IMR-90 (cell line): Measurements from ENCODE around the gene OSBPL2.

Experiments
- CTCF ChIP-seq: conservative IDR thresholded peaks from 2 replicates; pipeline ENCODE4 v1.5.1; 2012; ENCODE audit warnings: mild to moderate bottlenecking, low read depth, low read length, improper control_type of control experiment
- MXI1 ChIP-seq: IDR thresholded peaks from 2 replicates; pipeline ENCODE4 v1.6.1; 2012; ENCODE audit warnings: low read depth, mild to moderate bottlenecking, low read length, moderate library complexity, borderline replicate concordance
- RAD21 ChIP-seq: IDR thresholded peaks from 2 replicates; pipeline ENCODE4 v1.6.1; 2012; ENCODE audit warnings: low read length, improper control_type of control experiment

DNA sequence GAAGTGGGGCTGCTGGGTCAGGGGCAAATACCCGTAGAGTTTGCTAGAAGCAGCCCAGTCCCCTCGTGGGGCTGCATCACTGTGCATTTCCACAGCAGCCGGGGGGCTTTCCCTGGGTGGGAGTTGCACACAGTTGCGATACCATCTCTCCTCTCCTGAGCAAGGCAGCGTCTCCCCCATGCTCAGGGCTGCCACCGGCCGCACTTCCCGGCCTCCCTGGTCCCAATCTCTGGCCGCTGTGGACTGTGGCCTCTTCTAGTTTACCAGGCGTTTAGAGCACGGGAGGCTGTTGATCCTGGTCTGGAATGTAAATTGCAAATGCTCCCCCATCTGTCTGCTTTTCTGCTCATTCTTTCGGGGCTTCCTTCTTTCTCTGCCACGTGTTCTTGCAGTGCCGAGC is 31.1 kb downstream of the OSBPL2 start:
- TF ChIP-seq MXI1 (no peak), RAD21 (no peak), CTCF (no peak)
